ENCODE measurements around the gene IRAK2.
A peak's percentile ranks its signal among the peaks of the same experiment; 100 is the strongest.
"Not testable (repeated sequence)": the region's sequence is repeated elsewhere in the genome, so short reads cannot be mapped to it uniquely, and the experiment has no call there.

The IRAK2 gene

GRCh38 chr3:10142707-10143560 lies 21.8 kb upstream of the IRAK2 start:
- Histone ChIP-seq H3K9me3 (ENCODE audit: low read length) (peaks cover 6% of the 10 kb centered on the region), H2AFZ (ENCODE audit: low read depth, low read length) (no peak overlapping the region), H3K4me3 (ENCODE audit: low read length) (peak overlapping the region; percentile 97), H3K36me3 (ENCODE audit: insufficient read depth, low read length) (peaks cover 27% of the 10 kb centered on the region), H3K4me1 (ENCODE audit: insufficient read depth, low read length) (peaks cover 4% of the 10 kb centered on the region), H3K27me3 (ENCODE audit: insufficient read depth, low read length) (no peaks in the 10 kb centered on the region)

- Histone ChIP-seq H3K36me3 (ENCODE audit: insufficient read depth, low read length) (peaks cover 45% of the 10 kb centered on the region), H2AFZ (ENCODE audit: low read depth, low read length) (no peak overlapping the region), H3K4me1 (ENCODE audit: insufficient read depth, low read length) (peaks cover 4% of the 10 kb centered on the region), H3K27me3 (ENCODE audit: insufficient read depth, low read length) (no peaks in the 10 kb centered on the region), H3K9me3 (ENCODE audit: low read length) (peaks cover 6% of the 10 kb centered on the region), H3K4me3 (ENCODE audit: low read length) (no peak overlapping the region)
Observed at GRCh38 chr3:10145685-10146084, 19.0 kb upstream of the IRAK2 start.

- no peak overlapping the region for H2AFZ ChIP-seq (ENCODE audit: low read depth, low read length)
- H3K4me1 ChIP-seq (ENCODE audit: insufficient read depth, low read length) = no peaks in the 10 kb centered on the region
- H3K4me3 ChIP-seq (ENCODE audit: low read length) = no peak overlapping the region
- H3K36me3 ChIP-seq (ENCODE audit: insufficient read depth, low read length) = peaks cover 62% of the 10 kb centered on the region
- peaks cover 4% of the 10 kb centered on the region for H3K9me3 ChIP-seq (ENCODE audit: low read length)
- H3K27me3 ChIP-seq (ENCODE audit: insufficient read depth, low read length) = no peaks in the 10 kb centered on the region
Observed at GRCh38 chr3:10149226-10149625, 15.5 kb upstream of the IRAK2 start.

- H2AFZ ChIP-seq (ENCODE audit: low read depth, low read length) = no peak overlapping the region
- no peaks in the 10 kb centered on the region for H3K4me1 ChIP-seq (ENCODE audit: insufficient read depth, low read length)
- peaks cover 62% of the 10 kb centered on the region for H3K36me3 ChIP-seq (ENCODE audit: insufficient read depth, low read length)
- no peaks in the 10 kb centered on the region for H3K27me3 ChIP-seq (ENCODE audit: insufficient read depth, low read length)
- H3K9me3 ChIP-seq (ENCODE audit: low read length) = no peaks in the 10 kb centered on the region
- no peak overlapping the region for H3K4me3 ChIP-seq (ENCODE audit: low read length)
Observed at GRCh38 chr3:10150987-10151386, 13.7 kb upstream of the IRAK2 start.

GRCh38 chr3:10154335-10155122 lies 10.2 kb upstream of the IRAK2 start:
- H3K27me3 ChIP-seq (ENCODE audit: insufficient read depth, low read length) = no peaks in the 10 kb centered on the region
- peaks cover 42% of the 10 kb centered on the region for H3K36me3 ChIP-seq (ENCODE audit: insufficient read depth, low read length)
- no peaks in the 10 kb centered on the region for H3K9me3 ChIP-seq (ENCODE audit: low read length)
- H3K4me3 ChIP-seq (ENCODE audit: low read length) = no peak overlapping the region
- no peak overlapping the region for H2AFZ ChIP-seq (ENCODE audit: low read depth, low read length)
- no peaks in the 10 kb centered on the region for H3K4me1 ChIP-seq (ENCODE audit: insufficient read depth, low read length)

- H3K36me3 ChIP-seq (ENCODE audit: insufficient read depth, low read length) = peaks cover 37% of the 10 kb centered on the region
- no peaks in the 10 kb centered on the region for H3K9me3 ChIP-seq (ENCODE audit: low read length)
- H3K27me3 ChIP-seq (ENCODE audit: insufficient read depth, low read length) = no peaks in the 10 kb centered on the region
- H3K4me3 ChIP-seq (ENCODE audit: low read length) = no peak overlapping the region
- no peaks in the 10 kb centered on the region for H3K4me1 ChIP-seq (ENCODE audit: insufficient read depth, low read length)
- no peak overlapping the region for H2AFZ ChIP-seq (ENCODE audit: low read depth, low read length)
Observed at GRCh38 chr3:10155123-10155472, 9.6 kb upstream of the IRAK2 start.

DNA sequence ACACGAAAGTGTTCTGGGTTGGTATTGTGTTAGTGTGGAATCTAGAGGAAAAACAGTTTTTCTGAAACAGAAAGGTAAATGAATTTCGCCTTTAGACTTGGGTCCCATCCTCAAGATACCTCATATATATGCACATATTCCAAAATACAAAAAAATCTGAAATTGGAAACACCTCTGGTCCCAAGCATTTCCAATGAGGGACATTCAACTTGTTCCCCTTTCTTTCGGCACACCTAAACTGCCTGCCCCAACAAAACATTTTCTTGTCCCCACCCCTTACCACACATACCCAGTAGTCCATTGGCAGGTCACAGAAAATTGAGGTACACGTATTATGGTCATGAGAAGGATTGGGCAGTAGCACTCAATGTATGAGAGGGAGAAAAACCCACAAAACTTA lies 9.1 kb upstream of the IRAK2 start:
- H3K36me3 ChIP-seq (ENCODE audit: insufficient read depth, low read length) = peaks cover 31% of the 10 kb centered on the region
- H2AFZ ChIP-seq (ENCODE audit: low read depth, low read length) = no peak overlapping the region
- H3K4me1 ChIP-seq (ENCODE audit: insufficient read depth, low read length) = no peaks in the 10 kb centered on the region
- H3K9me3 ChIP-seq (ENCODE audit: low read length) = no peaks in the 10 kb centered on the region
- H3K4me3 ChIP-seq (ENCODE audit: low read length) = no peak overlapping the region
- no peaks in the 10 kb centered on the region for H3K27me3 ChIP-seq (ENCODE audit: insufficient read depth, low read length)

- Histone ChIP-seq H2AFZ (ENCODE audit: low read depth, low read length) (no peak overlapping the region), H3K27me3 (ENCODE audit: insufficient read depth, low read length) (no peaks in the 10 kb centered on the region), H3K36me3 (ENCODE audit: insufficient read depth, low read length) (peaks cover 24% of the 10 kb centered on the region), H3K4me1 (ENCODE audit: insufficient read depth, low read length) (no peaks in the 10 kb centered on the region), H3K9me3 (ENCODE audit: low read length) (no peaks in the 10 kb centered on the region), H3K4me3 (ENCODE audit: low read length) (no peak overlapping the region)
Observed at GRCh38 chr3:10157031-10157430, 7.7 kb upstream of the IRAK2 start.

GRCh38 chr3:10158555-10158954 lies 6.2 kb upstream of the IRAK2 start:
- H3K4me1 ChIP-seq (ENCODE audit: insufficient read depth, low read length); H3K9me3 ChIP-seq (ENCODE audit: low read length); H3K4me3 ChIP-seq (ENCODE audit: low read length); H2AFZ ChIP-seq (ENCODE audit: low read depth, low read length); H3K36me3 ChIP-seq (ENCODE audit: insufficient read depth, low read length); H3K27me3 ChIP-seq (ENCODE audit: insufficient read depth, low read length): not testable (repeated sequence)

DNA sequence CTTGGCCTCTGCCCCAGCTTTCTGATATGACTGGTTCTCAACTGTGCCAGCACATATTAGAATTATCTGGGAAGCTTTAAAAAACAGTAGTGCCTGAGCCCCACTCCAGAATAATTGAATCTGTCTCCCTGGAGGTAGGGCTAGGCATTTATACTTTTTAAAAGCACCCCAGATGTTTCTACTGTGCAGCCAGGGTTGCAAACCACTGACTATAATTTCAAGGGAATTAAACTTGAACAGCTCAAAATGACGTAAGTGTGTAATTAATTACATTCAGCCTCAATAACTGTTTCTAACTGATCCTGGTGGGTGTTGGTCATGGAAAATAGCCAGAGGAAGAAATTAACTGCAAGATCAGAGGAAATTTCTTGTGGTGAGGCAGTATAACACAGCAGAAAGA lies 4.4 kb upstream of the IRAK2 start:
- H2AFZ ChIP-seq (ENCODE audit: low read depth, low read length) = no peak overlapping the region
- H3K4me3 ChIP-seq (ENCODE audit: low read length) = no peak overlapping the region
- no peaks in the 10 kb centered on the region for H3K9me3 ChIP-seq (ENCODE audit: low read length)
- H3K4me1 ChIP-seq (ENCODE audit: insufficient read depth, low read length) = no peaks in the 10 kb centered on the region
- H3K36me3 ChIP-seq (ENCODE audit: insufficient read depth, low read length) = peaks cover 2% of the 10 kb centered on the region
- H3K27me3 ChIP-seq (ENCODE audit: insufficient read depth, low read length) = no peaks in the 10 kb centered on the region

DNA sequence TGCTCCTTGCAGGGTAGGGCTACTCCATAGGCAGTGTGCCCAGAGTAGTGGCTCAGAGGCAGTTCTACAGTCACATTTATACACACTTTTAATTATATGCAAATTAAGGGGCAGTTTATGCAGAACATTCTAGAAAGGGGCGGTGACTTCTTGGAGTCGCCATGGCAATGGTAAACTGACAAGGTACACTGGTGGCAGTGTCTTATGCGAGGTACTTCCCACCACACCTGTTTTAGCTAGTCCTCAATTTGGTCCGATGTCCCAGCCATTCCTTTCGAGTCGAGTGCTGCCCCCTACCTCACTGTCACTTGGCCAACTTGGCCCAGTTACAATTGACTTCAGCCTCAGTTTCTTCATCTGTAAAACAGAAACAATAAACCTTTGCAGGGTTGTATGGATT lies 3.8 kb upstream of the IRAK2 start:
- no peak overlapping the region for H3K4me3 ChIP-seq (ENCODE audit: low read length)
- H3K4me1 ChIP-seq (ENCODE audit: insufficient read depth, low read length) = no peaks in the 10 kb centered on the region
- no peak overlapping the region for H2AFZ ChIP-seq (ENCODE audit: low read depth, low read length)
- no peaks in the 10 kb centered on the region for H3K36me3 ChIP-seq (ENCODE audit: insufficient read depth, low read length)
- H3K9me3 ChIP-seq (ENCODE audit: low read length) = no peaks in the 10 kb centered on the region
- no peaks in the 10 kb centered on the region for H3K27me3 ChIP-seq (ENCODE audit: insufficient read depth, low read length)

- H2AFZ ChIP-seq (ENCODE audit: low read depth, low read length) = no peak overlapping the region
- H3K27me3 ChIP-seq (ENCODE audit: insufficient read depth, low read length) = no peaks in the 10 kb centered on the region
- H3K36me3 ChIP-seq (ENCODE audit: insufficient read depth, low read length) = no peaks in the 10 kb centered on the region
- no peaks in the 10 kb centered on the region for H3K4me1 ChIP-seq (ENCODE audit: insufficient read depth, low read length)
- no peak overlapping the region for H3K4me3 ChIP-seq (ENCODE audit: low read length)
- H3K9me3 ChIP-seq (ENCODE audit: low read length) = no peaks in the 10 kb centered on the region
Observed at GRCh38 chr3:10162185-10162584, 2.5 kb upstream of the IRAK2 start.

DNA sequence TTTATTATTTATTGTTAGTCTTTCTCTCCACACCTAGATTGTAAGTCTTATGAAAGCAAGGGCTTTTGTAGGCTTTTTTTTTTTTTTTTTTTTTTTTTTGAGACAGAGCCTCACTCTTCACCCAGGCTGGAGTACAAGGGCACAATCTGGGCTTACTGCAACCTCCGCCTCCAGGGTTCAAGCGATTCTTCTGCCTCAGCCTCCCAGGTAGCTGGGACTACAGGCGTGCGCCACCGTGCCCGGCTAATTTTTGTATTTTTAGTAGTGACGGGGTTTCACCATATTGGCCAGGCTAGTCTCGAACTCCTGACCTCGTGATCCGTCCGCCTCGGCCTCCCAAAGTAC lies 546 bp upstream of the IRAK2 start:
- H3K36me3 ChIP-seq (ENCODE audit: insufficient read depth, low read length); H3K4me1 ChIP-seq (ENCODE audit: insufficient read depth, low read length); H3K9me3 ChIP-seq (ENCODE audit: low read length); H3K27me3 ChIP-seq (ENCODE audit: insufficient read depth, low read length): not testable (repeated sequence)
- Histone ChIP-seq H3K4me3 (ENCODE audit: low read length) (peak overlapping the region; percentile 79), H2AFZ (ENCODE audit: low read depth, low read length) (peak overlapping the region; percentile 97)
